22Rv1 (cell line): ENCODE data around the gene TLCD3B.
A peak's percentile ranks its signal among the peaks of the same experiment; 100 is the strongest.

Experiments
- ZFX ChIP-seq: fragments of 450-650 bp; IDR thresholded peaks from 2 replicates; pipeline ENCODE4 v1.6.1; 2017; ENCODE audit warnings: antibody characterized with exemption, borderline replicate concordance
- TF ChIP-seq, protein P1 (sequence below): fragments of 450-650 bp; IDR thresholded peaks from 2 replicates; pipeline ENCODE4 v1.5.1; 2017; ENCODE audit warnings: mild to moderate bottlenecking

DNA sequence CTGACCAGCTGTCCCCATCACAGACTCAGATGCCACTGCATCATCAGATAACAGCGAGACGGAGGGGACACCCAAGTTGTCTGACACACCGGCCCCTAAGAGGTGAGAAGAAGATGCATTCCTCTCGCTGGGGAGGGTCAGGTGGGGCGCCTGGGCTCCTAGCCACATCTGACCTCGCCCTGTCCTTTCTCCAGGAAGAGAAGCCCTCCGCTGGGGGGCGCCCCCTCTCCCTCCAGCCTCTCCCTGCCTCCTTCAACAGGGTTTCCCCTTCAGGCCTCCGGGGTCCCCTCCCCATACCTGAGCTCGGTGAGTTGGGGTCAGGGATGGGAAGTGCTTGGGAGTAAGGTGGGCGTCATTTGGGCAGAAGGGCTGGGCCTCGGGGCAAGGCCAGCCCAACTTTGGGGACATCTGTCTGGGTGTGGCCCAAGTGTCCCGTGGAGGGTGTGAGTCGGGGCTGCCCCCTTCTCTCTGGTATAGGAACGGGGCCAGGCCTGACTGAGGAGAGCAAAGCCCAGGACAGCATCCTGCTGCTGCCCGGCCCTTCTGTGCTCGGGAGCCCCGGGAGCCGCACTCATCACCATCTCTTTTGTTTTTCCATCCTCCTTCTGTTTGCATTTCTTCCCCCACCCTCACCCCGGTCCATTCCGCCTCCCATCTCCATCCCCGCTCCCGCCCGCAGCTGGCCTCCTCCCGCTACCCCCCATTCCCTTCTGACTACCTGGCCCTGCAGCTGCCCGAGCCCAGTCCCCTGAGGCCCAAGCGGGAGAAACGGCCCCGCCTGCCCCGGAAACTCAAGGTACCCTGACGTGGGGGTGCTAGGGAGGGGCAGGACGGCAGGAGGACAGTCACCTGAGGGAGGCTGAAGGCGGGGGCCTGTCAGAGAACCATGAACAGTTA lies 30.1 kb downstream of the TLCD3B start:
- TF ChIP-seq, protein P1, sequence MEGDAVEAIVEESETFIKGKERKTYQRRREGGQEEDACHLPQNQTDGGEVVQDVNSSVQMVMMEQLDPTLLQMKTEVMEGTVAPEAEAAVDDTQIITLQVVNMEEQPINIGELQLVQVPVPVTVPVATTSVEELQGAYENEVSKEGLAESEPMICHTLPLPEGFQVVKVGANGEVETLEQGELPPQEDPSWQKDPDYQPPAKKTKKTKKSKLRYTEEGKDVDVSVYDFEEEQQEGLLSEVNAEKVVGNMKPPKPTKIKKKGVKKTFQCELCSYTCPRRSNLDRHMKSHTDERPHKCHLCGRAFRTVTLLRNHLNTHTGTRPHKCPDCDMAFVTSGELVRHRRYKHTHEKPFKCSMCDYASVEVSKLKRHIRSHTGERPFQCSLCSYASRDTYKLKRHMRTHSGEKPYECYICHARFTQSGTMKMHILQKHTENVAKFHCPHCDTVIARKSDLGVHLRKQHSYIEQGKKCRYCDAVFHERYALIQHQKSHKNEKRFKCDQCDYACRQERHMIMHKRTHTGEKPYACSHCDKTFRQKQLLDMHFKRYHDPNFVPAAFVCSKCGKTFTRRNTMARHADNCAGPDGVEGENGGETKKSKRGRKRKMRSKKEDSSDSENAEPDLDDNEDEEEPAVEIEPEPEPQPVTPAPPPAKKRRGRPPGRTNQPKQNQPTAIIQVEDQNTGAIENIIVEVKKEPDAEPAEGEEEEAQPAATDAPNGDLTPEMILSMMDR, result peak; percentile 6; the same call in 1 of the 2 replicates
- no peak for TF ChIP-seq ZFX
